ENCODE measurements around the gene DYNLL2.

The DYNLL2 gene

DNA sequence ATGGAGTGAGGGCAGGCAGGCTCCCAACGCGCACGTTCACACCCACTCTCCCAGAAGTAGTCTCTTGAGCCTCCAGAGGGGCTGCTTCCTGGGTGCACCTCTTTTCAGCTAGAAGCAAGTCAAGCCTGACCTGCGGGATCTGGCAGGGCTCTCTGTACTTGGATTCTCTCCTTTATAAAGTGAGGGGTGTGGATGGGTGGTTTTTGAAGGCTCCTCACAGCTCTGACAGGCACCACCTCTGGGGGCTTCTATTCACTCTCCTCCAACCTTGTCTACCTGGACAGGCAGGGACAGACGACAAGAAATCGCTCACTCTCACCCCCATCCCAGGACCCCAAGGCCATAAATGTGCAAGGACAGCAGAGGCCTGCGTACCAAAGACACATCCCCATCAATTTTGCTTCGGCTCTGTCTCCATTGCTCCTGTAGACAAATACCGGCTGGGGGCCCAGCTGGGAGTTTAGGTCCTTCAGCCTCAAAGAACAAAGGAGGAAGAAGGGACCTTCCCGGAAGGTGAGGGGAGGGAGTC lies 814 bp upstream of the DYNLL2 start:
- H3K9me3 ChIP-seq (ENCODE audit: severe bottlenecking), result no peaks in the 10 kb centered on the region
- H3K4me3 ChIP-seq (ENCODE audit: severe bottlenecking), result no peak overlapping the region
- ATAC-seq (ENCODE audit: low read depth) (no peak), DNase-seq (ENCODE audit: low spot score) (no peak)
- peaks cover 26% of the 10 kb centered on the region for H3K36me3 ChIP-seq (ENCODE audit: low read depth)
- H3K27me3 ChIP-seq (ENCODE audit: insufficient read depth, poor library complexity, severe bottlenecking), result no peaks in the 10 kb centered on the region
- TF ChIP-seq, protein P1, sequence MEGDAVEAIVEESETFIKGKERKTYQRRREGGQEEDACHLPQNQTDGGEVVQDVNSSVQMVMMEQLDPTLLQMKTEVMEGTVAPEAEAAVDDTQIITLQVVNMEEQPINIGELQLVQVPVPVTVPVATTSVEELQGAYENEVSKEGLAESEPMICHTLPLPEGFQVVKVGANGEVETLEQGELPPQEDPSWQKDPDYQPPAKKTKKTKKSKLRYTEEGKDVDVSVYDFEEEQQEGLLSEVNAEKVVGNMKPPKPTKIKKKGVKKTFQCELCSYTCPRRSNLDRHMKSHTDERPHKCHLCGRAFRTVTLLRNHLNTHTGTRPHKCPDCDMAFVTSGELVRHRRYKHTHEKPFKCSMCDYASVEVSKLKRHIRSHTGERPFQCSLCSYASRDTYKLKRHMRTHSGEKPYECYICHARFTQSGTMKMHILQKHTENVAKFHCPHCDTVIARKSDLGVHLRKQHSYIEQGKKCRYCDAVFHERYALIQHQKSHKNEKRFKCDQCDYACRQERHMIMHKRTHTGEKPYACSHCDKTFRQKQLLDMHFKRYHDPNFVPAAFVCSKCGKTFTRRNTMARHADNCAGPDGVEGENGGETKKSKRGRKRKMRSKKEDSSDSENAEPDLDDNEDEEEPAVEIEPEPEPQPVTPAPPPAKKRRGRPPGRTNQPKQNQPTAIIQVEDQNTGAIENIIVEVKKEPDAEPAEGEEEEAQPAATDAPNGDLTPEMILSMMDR (IDR thresholded peaks at IDR 0.05; ENCODE audit: poor library complexity, severe bottlenecking), result no peak
- peaks cover 11% of the 10 kb centered on the region for H3K4me1 ChIP-seq (ENCODE audit: insufficient read depth, poor library complexity, severe bottlenecking)
- H3K27ac ChIP-seq (ENCODE audit: poor library complexity, severe bottlenecking), result no peak overlapping the region

- ATAC-seq (ENCODE audit: low read depth) (peak; percentile 45), DNase-seq (ENCODE audit: low spot score) (no peak)
- Histone ChIP-seq H3K4me3 (ENCODE audit: severe bottlenecking) (peak overlapping the region; percentile 94), H3K27ac (ENCODE audit: poor library complexity, severe bottlenecking) (peak overlapping the region; percentile 45), H3K4me1 (ENCODE audit: insufficient read depth, poor library complexity, severe bottlenecking) (peaks cover 11% of the 10 kb centered on the region), H3K9me3 (ENCODE audit: severe bottlenecking) (no peaks in the 10 kb centered on the region), H3K27me3 (ENCODE audit: insufficient read depth, poor library complexity, severe bottlenecking) (no peaks in the 10 kb centered on the region), H3K36me3 (ENCODE audit: low read depth) (peaks cover 39% of the 10 kb centered on the region)
- TF ChIP-seq, protein P1 (IDR thresholded peaks at IDR 0.05; ENCODE audit: poor library complexity, severe bottlenecking), result no peak
These were observed 485 bp downstream of the DYNLL2 start for GRCh38 chr17:58083491-58084316.

DNA sequence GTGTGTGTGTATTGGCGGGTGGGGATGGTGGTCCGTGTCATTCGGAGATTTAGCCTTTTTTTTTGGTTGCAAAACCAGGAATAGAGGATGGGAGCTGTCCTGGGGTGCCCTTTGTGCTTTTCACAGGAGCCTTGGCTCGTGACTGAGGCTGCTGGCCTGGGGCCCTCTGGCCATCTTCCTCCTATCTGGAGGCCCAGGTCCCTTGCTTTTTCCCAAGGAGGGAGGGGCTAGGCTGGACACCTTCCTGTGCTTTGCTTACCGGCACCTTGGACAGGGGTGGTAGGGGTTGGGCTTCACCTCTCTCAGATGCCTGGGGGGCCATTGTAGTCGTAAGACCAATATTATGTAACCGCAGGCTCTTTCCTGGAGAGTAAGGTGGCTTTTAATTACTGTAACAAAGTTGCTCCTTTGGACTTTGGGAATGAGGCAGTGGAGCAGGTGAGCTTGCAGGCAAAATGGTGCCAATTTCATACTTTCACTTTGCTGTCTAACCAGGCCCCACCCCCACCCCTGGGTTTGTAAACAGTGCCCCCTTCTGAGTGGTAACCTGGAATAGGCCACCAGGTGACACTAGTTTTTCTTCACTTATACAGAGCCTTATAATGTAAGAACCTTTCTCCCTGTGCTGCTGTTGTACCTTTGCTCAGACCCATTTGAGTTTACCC lies 1.2 kb downstream of the DYNLL2 start:
- H3K4me1 ChIP-seq (ENCODE audit: insufficient read depth, poor library complexity, severe bottlenecking), result peaks cover 11% of the 10 kb centered on the region
- H3K9me3 ChIP-seq (ENCODE audit: severe bottlenecking), result no peaks in the 10 kb centered on the region
- TF ChIP-seq, protein P1 (IDR thresholded peaks at IDR 0.05; ENCODE audit: poor library complexity, severe bottlenecking), result peak; percentile 39
- DNase-seq (ENCODE audit: low spot score), result no peak
- peak overlapping the region; percentile 45 for H3K27ac ChIP-seq (ENCODE audit: poor library complexity, severe bottlenecking)
- H3K36me3 ChIP-seq (ENCODE audit: low read depth), result peaks cover 47% of the 10 kb centered on the region
- peak; percentile 49 for ATAC-seq (ENCODE audit: low read depth)
- no peaks in the 10 kb centered on the region for H3K27me3 ChIP-seq (ENCODE audit: insufficient read depth, poor library complexity, severe bottlenecking)
- H3K4me3 ChIP-seq (ENCODE audit: severe bottlenecking), result peak overlapping the region; percentile 94

GRCh38 chr17:58085039-58085715 lies 2.0 kb downstream of the DYNLL2 start:
- H3K9me3 ChIP-seq (ENCODE audit: severe bottlenecking), result no peaks in the 10 kb centered on the region
- DNase-seq (ENCODE audit: low spot score) (no peak), ATAC-seq (ENCODE audit: low read depth) (no peak)
- H3K4me1 ChIP-seq (ENCODE audit: insufficient read depth, poor library complexity, severe bottlenecking), result peaks cover 11% of the 10 kb centered on the region
- H3K36me3 ChIP-seq (ENCODE audit: low read depth), result peaks cover 54% of the 10 kb centered on the region
- TF ChIP-seq, protein P1 (IDR thresholded peaks at IDR 0.05; ENCODE audit: poor library complexity, severe bottlenecking), result peak; percentile 10
- H3K27me3 ChIP-seq (ENCODE audit: insufficient read depth, poor library complexity, severe bottlenecking), result no peaks in the 10 kb centered on the region
- H3K4me3 ChIP-seq (ENCODE audit: severe bottlenecking), result peak overlapping the region; percentile 94
- no peak overlapping the region for H3K27ac ChIP-seq (ENCODE audit: poor library complexity, severe bottlenecking)
